IgD-negative memory B cell (primary cell): ENCODE results near the gene PRKCZ. TPM values are rescaled to one million over a fixed set of nuclear protein-coding genes. Genes with fewer than 3 reads are reported as not detected.
"Not testable (repeated sequence)": the region's sequence is repeated elsewhere in the genome, so short reads cannot be mapped to it uniquely, and the experiment has no call there.

Source experiments
- H3K27ac Mint-ChIP-seq, 3 donors: one replicate each; pipeline ENCODE4 v1.8.0; 2020 to 2022; ENCODE audit warnings: mild to moderate bottlenecking in 3 of 3, mixed read lengths in 3 of 3, moderate library complexity in 1 of 3
- H3K27me3 Mint-ChIP-seq: one replicate; pipeline ENCODE4 v1.8.0; 2021; ENCODE audit warnings: mixed read lengths
- H3K36me3 Mint-ChIP-seq: one replicate; pipeline ENCODE4 v1.8.0; 2020; ENCODE audit warnings: mild to moderate bottlenecking, mixed read lengths
- H3K4me1 Mint-ChIP-seq, 3 donors: one replicate each; pipeline ENCODE4 v1.8.0; 2020 to 2022; ENCODE audit warnings: mixed read lengths in 3 of 3, mild to moderate bottlenecking in 1 of 3
- H3K4me3 Mint-ChIP-seq, 4 donors: one replicate each; pipeline ENCODE4 v1.8.0; 2020 to 2022; ENCODE audit warnings: mild to moderate bottlenecking in 4 of 4, mixed read lengths in 4 of 4, moderate library complexity in 3 of 4
- H3K9me3 Mint-ChIP-seq, 3 donors: one replicate each; pipeline ENCODE4 v1.8.0; 2020 to 2021; ENCODE audit warnings: mixed read lengths in 3 of 3, mild to moderate bottlenecking in 1 of 3
- polyA plus RNA-seq: library from polyadenylated mRNA; unstranded; fragments of 300-500 nt; fragmentation: Illumina TruSeq; gene quantifications from one replicate; pipeline ENCODE4 v1.2.3, GENCODE V29; 2021

PRKCZ gene
- polyA plus RNA-seq, 1 donor from 2014 or later = 12.0 TPM

DNA sequence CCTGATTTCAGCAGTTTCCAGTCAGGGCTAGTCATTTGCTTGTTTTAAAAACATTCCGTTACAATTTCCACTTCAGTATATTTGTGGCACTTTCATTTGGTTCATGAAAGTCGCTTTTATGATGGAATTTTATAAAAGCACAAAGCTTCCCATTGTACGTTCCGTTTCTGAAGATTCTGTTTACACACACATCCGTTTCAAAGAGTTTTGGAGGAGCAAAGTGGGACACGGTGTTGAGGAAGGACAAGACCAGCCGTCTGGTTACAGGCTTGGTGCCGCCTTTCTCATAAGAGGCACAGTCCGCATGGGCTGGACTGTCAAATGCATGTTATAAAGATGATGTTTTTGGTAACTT lies 84.0 kb downstream of the PRKCZ start:
- peak overlapping the region in 3 of 4 donors; percentile 8 to 81 (median 68) for H3K4me3 Mint-ChIP-seq
- peaks cover 7 to 17% (median 15%) of the 10 kb centered on the region in 3 donors for H3K4me1 Mint-ChIP-seq
- H3K36me3 Mint-ChIP-seq = no peaks in the 10 kb centered on the region
- no peaks in the 10 kb centered on the region for H3K27me3 Mint-ChIP-seq
- H3K27ac Mint-ChIP-seq = peak overlapping the region in 1 of 3 donors; percentile 79
- H3K9me3 Mint-ChIP-seq = no peaks in the 10 kb centered on the region

DNA sequence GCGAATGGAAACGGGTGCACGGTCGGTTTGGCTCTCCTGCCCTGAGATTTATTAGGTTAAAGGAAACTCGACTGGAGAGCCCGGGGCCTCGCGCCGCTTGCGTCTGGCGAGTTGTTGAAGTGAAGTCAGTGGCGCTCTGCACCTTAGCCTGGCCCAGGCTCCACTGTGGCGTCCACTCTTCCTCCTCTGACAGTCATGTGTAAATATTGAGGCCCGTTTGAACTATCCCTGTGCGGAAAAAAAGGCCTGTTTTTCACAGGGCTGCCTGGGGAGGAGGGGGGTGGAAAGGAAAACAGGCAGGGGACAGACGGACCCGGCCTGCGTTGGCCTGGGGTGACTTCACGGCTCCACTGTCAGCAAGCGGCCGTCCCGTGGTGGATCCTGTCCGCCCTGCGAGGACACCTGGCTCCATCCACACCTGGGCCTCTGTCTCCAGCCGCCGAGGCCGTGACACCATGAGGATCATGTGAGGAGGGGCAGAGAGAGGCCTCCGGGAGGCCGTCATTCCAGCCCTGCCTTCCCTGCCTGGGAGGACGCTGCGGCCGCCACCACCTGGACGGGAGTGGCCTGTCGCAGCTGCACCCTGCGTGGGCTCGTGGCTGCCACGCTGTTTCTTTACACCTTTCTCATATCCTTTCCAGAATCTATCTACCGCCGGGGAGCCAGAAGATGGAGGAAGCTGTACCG lies 84.6 kb downstream of the PRKCZ start:
- H3K4me1 Mint-ChIP-seq = peaks cover 7 to 19% (median 15%) of the 10 kb centered on the region in 3 donors
- no peaks in the 10 kb centered on the region for H3K36me3 Mint-ChIP-seq
- H3K9me3 Mint-ChIP-seq = no peaks in the 10 kb centered on the region

DNA sequence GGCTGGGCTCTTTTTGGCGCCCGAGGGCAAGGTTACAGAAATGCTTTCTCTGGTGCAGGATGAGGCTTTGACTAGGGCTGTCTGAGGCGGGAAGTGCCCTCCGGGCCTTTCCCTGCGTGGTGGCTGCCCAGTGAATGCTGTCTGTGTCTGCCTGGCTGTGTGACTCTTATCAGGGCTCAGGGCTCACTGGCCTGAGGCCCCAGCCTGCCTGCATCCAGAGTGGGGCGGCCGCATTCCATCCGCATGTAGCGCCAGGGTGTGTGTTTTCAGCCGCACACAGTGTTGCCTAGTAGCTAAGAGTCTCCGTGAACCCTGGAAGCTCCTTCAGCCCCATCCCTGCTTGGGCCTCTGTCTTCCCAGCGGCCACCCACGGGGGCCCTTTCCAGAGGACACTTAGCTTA lies 85.2 kb downstream of the PRKCZ start:
- Mint-ChIP-seq H3K27me3 (no peaks in the 10 kb centered on the region), H3K36me3 (no peaks in the 10 kb centered on the region), H3K4me1 (peaks cover 7 to 22% (median 15%) of the 10 kb centered on the region in 3 donors), H3K9me3 (no peaks in the 10 kb centered on the region), H3K27ac (peak overlapping the region in 2 of 3 donors; percentile 11 to 69), H3K4me3 (peak overlapping the region in 1 of 4 donors; percentile 68)

More for the DNA sequence above, 84.6 kb downstream of the PRKCZ start:
- Mint-ChIP-seq H3K27me3 (no peaks in the 10 kb centered on the region), H3K27ac (peak overlapping the region in 1 of 3 donors; percentile 79), H3K4me3 (peak overlapping the region in 2 of 4 donors; percentile 68 to 81)

DNA sequence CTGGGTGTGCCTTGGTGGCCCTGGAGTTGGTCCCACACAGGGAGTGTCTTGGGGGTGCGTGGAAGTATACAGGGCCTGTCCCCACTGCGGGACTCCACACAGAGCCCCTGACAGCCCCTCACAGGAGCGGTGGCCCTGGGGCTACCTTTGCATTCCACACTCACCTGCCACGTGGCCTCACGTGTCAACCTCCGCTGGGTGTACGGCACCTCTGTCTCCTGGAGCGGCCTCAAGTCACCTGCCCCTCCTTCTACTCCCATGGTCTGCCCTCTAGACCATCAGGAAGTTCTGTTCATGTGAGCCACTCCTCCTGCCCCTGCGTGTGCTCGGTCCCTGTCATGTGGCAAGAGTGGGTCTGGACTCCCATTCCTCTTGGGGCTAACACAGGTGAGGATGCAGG lies 85.7 kb downstream of the PRKCZ start:
- H3K4me1 Mint-ChIP-seq = peaks cover 7 to 22% (median 12%) of the 10 kb centered on the region in 3 donors
- H3K27ac Mint-ChIP-seq = peak overlapping the region in 2 of 3 donors; percentile 11 to 69
- H3K9me3 Mint-ChIP-seq = no peaks in the 10 kb centered on the region
- H3K36me3 Mint-ChIP-seq = no peaks in the 10 kb centered on the region
- H3K27me3 Mint-ChIP-seq = no peaks in the 10 kb centered on the region
- H3K4me3 Mint-ChIP-seq = peak overlapping the region in 1 of 4 donors; percentile 68

DNA sequence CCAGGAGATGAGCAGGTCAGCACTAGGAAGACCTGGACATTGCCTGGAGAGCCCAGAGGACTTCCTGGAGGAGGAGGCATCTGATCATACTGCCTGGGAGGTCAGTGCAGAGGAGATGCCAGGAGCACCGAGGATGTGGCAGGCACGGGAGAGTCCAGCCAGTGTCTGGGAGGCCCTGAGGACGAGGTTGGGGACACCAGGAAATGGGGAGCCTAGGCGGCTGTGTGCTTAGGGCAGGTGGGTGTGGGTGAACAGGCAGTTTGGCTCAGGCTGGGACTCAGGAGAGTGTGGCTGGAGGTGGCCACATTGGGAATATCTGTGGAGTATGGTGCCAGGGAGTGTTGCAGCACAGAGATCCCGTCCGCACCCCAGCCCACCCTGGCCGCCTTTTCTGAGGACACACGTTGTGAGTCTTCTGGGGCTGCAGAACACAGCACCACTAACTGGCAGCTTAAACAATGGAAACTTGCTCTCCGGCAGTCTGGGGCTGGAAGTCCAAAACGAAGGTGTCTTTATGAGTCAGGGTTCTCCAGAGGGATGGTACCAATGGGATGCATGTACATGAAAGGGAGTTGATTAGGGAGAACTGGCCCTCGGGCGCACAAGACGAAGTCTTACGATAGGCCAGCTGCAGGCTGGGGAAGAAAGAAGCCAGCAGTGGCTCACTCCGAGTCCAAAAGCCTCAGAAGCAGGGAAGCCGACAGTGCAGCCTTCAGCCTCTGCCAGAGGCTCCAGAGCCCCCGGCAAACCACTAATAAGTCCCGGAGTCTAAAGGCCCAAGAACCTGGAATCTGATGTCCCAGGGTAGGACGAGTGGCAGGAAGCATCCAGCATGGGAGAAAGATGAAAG lies 86.4 kb downstream of the PRKCZ start:
- Mint-ChIP-seq H3K27ac (peak overlapping the region in 2 of 3 donors; percentile 11 to 69), H3K27me3 (no peaks in the 10 kb centered on the region), H3K9me3 (no peaks in the 10 kb centered on the region), H3K4me1 (peaks cover 7 to 19% (median 12%) of the 10 kb centered on the region in 3 donors), H3K36me3 (no peaks in the 10 kb centered on the region), H3K4me3 (no peak overlapping the region)

DNA sequence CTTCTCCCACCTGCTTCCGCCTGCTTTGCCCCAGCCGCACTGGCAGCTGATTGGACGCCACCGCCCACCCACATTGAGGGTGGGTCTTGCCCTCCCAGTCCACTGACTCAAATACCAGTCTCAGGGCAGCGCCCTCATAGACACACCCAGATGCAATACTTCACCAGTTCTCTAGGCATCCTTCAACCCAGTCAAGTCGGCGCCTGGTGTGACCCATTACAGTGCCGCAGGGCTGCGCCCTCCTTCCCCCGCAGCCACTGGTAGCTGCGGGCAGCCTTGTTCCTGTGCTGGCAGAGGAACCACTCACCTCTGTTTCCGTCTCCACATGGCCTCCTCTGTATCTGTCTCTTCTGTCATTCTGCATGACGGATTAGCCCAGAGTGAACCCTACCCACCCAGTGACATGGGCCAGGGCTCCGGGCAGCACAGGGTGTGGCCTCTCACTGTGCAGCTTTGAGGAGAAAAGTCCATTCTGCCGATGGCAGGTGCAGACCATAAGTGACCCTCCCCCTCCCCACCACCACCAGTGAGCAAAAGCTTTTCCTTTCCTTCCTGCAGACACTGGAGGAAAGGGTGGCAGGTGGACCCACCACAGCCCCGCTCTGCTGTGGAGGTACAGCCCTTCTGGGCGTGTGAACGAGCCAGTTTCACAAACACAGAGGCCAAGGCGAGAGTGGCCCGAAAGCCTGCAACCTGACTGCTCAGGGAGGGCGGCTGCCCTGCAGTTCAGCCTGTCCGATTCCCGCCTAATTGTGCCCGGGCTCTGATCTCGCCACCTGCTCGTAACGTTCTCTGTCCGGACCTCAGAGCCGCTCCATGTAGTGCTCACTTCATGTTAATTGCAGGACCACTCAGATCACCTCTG lies 87.3 kb downstream of the PRKCZ start:
- no peaks in the 10 kb centered on the region for H3K9me3 Mint-ChIP-seq
- H3K27me3 Mint-ChIP-seq = no peaks in the 10 kb centered on the region
- H3K4me3 Mint-ChIP-seq = no peak overlapping the region
- H3K36me3 Mint-ChIP-seq = no peaks in the 10 kb centered on the region
- H3K27ac Mint-ChIP-seq = no peak overlapping the region
- peaks cover 6 to 14% (median 8%) of the 10 kb centered on the region in 3 donors for H3K4me1 Mint-ChIP-seq

DNA sequence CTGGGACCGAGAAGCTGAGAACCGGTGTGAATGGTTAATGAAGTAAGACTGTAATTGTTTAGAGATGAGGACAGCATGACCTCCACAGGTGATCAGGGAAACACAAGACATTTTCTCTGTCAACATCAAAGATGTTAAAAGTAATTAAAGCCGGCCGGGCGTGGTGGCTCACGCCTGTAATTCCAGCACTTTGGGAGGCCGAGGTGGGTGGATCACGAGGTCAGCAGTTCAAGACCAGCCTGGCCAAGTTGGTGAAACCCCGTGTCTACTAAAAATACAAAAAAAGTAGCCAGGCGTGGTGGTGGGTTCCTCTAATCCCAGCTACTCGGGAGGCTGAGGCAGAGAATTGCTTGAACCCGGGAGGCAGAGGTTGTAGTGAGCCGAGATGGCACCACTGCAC lies 88.9 kb downstream of the PRKCZ start:
- not testable (repeated sequence) for H3K4me3 Mint-ChIP-seq, H3K36me3 Mint-ChIP-seq, H3K4me1 Mint-ChIP-seq, H3K9me3 Mint-ChIP-seq, H3K27me3 Mint-ChIP-seq
- H3K27ac Mint-ChIP-seq = peak overlapping the region in 1 of 3 donors; percentile 19

DNA sequence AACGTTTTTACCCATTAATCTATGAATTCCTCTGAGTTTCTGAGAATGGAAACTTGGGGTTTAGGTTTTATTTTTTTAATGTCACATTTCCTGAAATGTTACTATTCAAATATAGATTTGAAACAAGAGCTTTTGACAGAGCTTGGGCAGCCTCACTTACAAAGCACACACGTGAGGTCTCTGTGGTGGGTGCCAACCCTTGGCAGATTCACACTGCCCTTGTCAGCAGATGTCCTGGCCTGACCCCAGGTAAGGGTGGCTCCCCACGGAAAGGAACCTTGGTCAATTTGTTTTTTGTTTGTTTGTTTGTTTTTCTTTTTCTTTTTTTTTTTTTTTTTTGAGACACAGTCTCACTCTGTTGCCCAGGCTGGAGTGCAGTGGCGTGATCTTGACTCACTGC lies 90.8 kb downstream of the PRKCZ start:
- Mint-ChIP-seq H3K27ac (no peak overlapping the region), H3K4me1 (peaks cover 0 to 8% (median 2%) of the 10 kb centered on the region in 3 donors), H3K36me3 (no peaks in the 10 kb centered on the region)

DNA sequence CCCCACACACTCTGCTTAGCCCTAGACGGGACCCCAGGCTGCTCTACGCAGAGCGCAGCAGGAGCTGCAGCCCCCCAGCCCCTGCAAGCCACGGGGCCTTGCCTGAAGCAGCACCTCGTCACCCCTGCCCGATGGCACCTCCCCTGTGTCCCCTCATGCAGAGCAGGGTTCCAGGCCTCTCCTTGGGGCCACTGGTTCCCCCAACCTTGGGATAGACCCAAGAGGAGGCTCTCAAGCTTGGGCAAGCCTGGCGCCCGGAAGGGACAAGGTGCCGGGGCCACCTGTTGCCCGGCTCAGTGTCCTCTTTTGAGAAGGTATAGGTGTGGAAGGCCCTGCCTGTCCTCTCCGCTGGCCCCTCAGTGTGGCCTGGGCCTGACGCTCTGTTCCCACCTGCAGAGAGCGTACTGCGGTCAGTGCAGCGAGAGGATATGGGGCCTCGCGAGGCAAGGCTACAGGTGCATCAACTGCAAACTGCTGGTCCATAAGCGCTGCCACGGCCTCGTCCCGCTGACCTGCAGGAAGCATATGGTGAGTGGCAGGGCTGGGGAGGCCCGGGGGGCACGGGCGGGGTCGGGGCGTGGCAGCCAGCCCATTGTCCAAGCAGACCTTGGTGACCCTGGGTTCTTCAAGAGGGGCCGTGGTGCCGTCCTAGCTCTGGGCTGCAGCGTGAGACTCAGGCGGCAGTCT lies 93.7 kb downstream of the PRKCZ start:
- H3K27me3 Mint-ChIP-seq = no peaks in the 10 kb centered on the region
- no peak overlapping the region for H3K4me3 Mint-ChIP-seq
- H3K4me1 Mint-ChIP-seq = peaks cover 0 to 5% (median 0%) of the 10 kb centered on the region in 3 donors
- H3K36me3 Mint-ChIP-seq = peaks cover 2% of the 10 kb centered on the region
- H3K27ac Mint-ChIP-seq = no peak overlapping the region
- no peaks in the 10 kb centered on the region for H3K9me3 Mint-ChIP-seq

More for the DNA sequence above, 90.8 kb downstream of the PRKCZ start:
- Mint-ChIP-seq H3K9me3 (no peaks in the 10 kb centered on the region), H3K4me3 (no peak overlapping the region), H3K27me3 (no peaks in the 10 kb centered on the region)

DNA sequence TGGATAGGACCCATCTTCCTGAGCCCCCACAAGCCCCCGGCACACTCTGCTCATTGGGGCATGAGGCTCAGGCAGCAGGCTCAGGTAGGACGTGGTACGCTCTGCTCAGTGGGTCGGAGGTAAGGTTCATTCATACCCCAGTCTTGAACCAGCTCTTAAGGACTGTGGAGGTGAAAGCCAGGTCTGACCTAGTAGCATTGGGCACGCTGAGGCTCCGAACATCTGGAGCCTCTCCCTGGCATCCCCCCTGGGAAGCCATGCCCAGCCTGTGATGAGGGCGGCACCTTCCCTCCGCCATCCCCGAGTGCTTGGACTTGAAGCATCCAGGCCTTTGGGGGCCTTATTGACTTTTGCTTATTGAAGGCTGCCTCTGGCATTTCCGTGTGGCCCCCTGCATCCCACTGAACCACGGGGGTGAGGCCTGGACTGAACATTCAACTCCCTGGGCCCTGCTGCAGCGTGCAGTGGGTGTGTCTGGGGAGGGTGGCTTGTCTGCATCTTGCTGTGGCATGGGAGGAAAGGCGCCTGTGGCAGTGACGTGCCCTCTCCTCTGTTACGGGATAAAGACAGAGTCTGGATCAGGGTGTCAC lies 94.4 kb downstream of the PRKCZ start:
- Mint-ChIP-seq H3K9me3 (no peaks in the 10 kb centered on the region), H3K4me1 (peaks cover 0 to 5% (median 0%) of the 10 kb centered on the region in 3 donors), H3K27me3 (no peaks in the 10 kb centered on the region), H3K4me3 (no peak overlapping the region), H3K27ac (no peak overlapping the region), H3K36me3 (peaks cover 3% of the 10 kb centered on the region)

DNA sequence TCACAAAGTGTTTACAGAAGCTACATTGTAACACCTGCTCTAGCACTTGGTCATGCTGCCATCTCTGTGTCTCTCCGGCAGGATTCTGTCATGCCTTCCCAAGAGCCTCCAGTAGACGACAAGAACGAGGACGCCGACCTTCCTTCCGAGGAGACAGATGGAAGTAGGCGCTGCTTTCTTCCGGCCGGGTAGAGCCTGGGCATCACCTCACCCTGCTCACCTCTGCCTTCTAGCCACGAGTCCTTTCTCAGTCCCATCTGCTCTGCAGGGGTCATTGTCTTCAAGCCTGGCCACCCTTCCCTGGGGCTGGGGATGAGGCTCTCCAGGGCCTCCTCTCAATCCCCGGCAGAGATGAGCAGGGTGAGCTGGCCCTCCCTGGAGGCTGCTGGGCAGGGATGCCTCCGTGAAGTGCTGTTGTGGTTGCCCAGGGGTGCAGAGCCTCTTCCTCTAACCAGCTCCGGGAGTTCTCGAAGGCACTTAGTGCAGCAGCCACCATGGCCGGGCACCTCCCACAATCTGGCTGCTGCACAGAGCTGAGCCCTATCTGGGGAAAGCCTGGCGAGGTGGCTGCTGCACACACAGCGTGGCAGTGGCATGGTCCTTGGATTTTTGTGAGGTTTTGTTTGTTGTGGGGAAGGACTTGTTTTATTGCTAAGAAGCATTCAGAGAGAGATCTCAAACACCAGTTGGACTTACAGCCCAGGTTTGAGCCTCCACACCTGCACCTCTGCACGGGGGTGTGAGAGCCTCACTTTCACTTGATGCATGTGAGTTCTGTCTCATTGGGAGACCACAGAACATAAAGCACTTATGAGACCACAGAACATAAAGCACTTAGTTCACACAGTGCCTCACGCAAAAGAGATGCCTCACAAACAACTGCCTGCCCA lies 96.0 kb downstream of the PRKCZ start:
- no peaks in the 10 kb centered on the region for H3K4me1 Mint-ChIP-seq
- no peaks in the 10 kb centered on the region for H3K27me3 Mint-ChIP-seq
- no peak overlapping the region for H3K27ac Mint-ChIP-seq
- no peak overlapping the region for H3K4me3 Mint-ChIP-seq
- H3K36me3 Mint-ChIP-seq = peaks cover 3% of the 10 kb centered on the region
- H3K9me3 Mint-ChIP-seq = no peaks in the 10 kb centered on the region

DNA sequence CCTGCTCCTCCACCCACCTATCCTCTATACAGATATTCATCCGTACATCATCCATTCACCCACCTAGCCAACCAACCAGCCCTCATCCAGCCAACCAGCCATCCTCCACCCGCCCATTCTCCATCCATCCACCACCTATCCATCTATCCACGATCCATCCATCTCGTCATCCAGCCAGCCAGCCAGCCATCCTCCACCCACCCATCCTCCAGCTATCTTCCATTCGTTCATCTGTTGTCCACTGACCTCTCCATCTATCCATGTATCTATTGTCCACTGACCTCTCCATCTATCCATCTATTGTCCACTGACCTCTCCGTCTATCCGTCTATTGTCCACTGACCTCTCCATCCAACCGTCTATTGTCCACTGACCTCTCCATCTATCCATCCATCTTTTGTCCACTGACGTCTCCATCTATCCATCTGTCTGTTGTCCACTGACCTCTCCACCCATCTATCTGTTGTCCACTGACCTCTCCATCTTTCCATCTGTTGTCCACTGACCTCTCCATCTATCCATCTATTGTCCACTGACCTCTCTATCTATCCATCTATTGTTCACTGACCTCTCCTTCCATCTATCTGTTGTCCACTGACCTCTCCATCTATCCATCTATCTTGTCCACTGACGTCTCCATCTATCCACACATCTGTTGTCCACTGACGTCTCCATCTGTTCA lies 96.8 kb downstream of the PRKCZ start:
- Mint-ChIP-seq H3K36me3 (peaks cover 3% of the 10 kb centered on the region), H3K27me3 (no peaks in the 10 kb centered on the region), H3K27ac (no peak overlapping the region), H3K4me1 (no peaks in the 10 kb centered on the region), H3K9me3 (no peaks in the 10 kb centered on the region), H3K4me3 (no peak overlapping the region)

DNA sequence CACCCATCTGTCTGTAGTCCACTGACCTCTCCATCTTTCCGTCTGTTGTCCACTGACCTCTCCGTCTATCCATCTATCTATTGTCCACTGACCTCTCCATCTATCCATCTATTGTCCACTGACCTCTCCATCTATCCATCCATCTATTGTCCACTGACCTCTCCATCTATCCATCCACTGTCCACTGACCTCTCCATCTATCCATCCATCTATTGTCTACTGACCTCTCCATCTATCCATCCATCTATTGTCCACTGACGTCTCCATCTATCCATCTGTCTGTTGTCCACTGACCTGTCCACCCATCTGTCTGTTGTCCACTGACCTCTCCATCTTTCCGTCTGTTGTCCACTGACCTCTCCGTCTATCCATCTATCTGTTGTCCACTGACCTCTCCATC lies 97.7 kb downstream of the PRKCZ start:
- H3K4me1 Mint-ChIP-seq, H3K36me3 Mint-ChIP-seq, H3K9me3 Mint-ChIP-seq, H3K27me3 Mint-ChIP-seq, H3K27ac Mint-ChIP-seq, H3K4me3 Mint-ChIP-seq: not testable (repeated sequence)
